ENCODE measurements around the gene ZNF48.

The ZNF48 gene

DNA sequence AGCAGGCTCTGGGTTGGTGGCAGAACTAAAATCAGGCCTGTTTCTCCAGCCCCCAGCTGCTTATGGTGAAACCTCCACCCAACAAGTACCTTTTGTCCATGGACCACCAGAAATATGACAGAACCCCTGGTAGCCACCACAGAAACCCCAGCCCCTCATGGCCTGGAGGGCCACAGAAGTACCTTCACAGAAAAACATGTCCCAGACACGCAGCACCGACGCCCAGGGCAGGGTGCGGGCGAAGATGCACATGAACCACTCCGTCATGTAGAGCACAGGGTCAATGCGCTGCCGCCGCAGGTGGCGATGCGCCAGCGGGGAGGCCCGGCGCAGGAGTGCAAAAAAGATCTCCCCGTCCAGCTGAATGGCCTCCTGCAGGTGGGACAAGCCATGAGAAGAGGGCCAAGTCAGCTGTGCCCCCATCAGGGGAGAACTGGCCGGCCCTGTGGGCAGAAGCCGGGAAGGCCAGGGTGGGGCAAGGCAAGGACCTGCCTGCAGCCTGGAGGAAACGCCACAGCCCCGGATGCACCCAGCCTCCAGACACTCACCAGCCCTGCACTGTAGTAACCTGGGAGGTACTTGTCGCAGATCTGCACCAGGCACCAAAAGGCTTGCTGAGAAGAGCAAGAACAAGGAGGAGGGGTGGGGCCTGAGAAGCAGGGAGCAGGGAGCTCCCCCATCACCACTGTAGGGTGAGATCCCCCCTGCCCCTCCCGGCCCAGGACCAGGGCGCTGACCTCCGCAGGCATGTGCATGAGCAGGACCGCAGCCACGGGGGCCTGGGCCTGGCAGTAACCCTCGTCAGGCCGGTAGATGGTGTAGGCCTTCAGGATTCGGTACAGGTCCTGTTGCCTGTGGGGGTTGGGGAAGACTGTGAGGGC, 36.0 kb upstream of the ZNF48 start:
- DNase-seq = no peak

DNA sequence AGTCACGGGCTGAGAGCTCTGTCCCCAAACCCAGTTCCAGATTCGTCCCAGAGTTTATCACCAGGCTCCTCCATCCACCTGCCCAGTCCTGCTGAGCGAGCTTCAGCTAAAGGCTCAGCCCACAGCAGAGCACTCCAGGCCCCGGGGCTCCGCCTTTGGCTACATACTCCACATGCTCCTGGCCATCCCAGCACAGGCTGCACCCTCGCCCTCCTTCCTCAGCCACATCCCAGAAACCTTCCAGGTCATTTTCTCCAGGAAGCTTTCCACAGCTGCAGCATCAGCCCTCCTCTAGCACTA, 35.4 kb upstream of the ZNF48 start:
- DNase-seq = no peak

DNA sequence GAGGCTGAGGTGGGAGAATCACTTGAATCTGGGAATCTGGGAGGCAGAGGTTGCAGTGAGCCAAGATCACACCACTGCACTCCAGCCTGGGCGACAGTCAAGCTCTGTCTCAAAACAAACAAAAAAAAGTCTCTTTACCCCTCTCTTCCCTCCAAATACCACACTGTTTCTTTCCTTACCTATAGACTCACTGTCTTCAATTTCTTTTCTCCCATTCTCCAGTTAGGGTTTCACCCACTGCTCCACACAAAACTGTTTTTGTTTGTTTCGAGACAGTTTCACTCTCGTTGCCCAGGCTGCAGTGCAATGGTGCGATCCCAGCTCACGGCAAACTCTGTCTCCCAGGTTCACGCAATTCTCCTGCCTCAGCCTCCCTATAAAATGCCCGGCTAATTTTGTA, 34.0 kb upstream of the ZNF48 start:
- DNase-seq = no peak

DNA sequence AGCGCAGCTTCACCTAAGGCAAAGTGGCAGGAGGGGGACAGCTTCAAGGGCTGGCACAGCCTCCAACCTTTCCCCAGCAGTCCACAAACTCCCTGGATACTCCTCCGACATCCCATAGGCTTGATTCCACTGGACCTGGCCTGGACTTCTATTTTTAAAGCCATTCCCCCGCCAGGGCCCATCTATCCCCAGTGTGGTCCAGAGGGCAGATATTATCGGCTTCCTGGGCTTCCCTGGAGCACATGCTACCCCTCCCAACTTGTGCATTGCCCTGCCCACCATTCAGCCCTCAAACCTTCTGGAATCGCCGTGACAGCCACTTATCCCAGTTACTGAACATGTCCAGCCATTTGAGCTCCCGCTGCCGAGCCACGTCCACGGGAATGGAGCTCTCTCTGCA, 30.0 kb upstream of the ZNF48 start:
- no peak for DNase-seq

DNA sequence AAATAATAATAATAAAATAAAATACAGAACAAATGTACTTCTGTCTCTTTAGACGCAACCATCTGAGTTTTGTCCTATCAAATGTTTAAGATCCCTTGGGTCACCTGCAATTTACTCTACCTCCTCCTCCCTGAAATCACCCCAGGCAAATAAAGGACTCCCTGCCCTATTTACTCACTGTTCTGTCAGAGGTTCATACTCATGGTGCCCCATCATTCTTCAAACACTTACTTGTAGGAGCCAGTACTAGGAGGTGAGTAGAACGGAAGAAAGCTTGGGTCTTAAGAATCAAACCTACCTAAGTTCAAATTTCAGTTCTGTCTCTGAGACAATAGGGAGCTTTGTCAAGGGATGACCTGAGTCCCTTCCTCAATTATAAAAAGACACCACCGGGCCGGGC, 28.7 kb upstream of the ZNF48 start:
- no peak for DNase-seq

DNA sequence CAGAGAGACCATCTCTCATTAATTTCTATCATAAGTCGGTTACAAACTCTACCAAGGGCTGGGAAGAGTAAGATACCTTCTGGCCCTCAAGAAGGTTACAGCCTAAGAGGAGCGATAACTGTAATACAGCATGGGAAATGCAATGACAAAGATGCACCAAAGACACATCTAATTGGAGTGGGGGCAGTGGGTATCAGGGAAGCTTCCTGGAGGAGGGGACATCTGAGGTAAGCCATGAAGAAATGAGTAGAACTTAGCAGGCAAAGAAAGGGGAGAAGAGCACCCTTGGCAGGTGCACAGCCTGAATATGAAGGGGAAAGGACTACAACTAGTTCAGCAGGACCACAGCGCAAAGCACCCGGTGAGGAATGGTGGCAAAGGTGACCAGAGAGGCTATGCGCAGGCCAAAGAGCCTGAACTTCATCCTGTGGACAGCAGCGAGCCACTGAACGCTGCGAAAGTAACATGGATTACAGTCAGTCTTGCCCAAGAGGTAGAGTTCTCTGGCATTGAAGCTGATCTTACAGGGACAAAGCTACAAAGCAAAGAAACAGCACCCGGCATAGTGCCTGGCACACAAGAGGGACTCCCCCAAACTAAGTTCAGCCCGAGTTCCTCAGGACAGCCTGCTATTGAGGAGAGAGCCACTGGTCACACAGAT, 27.7 kb upstream of the ZNF48 start:
- no peak for DNase-seq

DNA sequence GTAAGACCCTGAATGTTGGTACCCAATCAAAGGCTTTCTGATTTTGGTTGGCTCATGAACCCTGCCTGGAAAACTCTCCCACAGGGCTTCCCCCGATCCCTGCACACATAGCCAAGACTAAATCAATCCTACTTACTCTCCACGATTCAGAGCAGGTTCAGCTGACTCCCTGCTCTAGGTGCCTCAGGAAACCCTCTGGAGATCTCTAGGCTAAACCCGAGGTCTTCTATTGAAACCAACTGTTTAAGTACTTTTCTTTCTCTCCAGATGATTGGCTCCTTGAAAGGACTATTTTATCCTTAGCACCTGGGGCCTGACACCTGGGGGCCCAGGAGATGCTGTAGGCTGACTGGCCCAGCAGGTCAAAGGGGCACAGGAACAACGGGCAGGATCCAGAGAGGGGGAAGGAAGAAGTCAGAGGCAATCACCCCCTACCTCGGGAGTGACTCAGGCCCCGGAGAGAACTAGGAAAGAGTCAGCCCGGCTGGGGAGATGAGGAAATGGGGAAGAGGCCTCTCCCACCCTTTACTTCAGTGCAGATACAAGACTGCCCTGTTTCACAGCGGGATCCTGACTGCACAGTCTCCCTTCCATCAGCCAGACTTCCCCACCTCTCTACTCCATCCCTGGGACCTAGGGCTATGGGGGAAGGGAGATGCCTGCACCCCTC, 27.0 kb upstream of the ZNF48 start:
- no peak for DNase-seq

DNA sequence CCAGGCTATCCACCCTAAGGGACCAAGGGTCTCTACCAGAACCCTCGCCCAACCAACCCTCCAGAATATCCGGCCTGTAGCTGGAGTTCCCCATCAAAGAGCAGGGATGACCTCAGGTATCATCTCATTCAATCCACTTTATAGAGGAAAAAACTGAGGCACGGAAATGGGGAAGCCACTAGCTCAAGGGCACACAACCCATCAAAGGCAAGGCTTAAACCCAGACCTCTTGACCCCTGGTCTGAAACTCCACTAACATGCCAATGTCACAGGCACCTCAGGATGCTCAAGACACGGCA, 26.5 kb upstream of the ZNF48 start:
- DNase-seq = no peak

DNA sequence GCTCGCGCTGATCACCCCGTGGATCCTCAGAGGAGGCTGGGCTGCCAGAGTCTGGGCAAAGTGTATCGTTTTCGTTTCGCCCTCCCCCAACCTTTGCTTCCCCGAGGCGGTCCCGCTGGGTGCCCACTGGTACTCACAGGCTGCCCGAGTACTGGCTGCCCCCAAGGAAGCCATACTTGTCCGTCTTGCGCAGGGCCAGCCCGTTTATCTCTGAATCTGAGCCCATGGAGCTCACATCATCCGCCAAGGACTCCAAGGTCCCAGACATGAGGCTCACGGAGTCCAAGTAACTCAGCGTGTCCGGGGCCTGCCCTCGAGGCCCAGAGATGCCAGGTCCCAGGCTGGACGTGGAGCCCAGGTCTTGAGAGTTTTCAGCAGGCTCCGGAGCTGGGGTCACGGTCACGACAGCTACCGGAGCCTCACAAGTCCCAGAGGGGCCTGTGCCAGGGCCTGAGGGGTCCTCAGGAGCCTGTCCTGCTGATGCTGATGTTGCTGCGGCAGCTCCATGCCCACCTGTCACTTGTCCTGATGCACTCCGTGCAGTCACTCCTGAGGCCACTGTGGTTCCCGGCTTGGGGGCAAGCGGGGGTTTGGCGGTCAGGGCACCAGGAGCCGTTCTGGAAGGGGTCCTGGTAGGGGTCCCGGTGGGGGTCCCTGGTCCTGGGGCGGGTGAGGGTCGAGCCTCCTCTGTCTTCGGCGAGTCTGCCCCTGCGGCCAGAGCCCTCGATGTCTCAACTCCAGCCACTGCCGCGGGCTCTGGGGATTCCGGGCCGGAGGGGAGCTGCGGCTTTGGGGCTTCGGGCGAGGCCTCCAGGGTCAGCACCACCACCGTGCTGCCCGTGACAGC, 25.9 kb upstream of the ZNF48 start:
- DNase-seq = no peak

DNA sequence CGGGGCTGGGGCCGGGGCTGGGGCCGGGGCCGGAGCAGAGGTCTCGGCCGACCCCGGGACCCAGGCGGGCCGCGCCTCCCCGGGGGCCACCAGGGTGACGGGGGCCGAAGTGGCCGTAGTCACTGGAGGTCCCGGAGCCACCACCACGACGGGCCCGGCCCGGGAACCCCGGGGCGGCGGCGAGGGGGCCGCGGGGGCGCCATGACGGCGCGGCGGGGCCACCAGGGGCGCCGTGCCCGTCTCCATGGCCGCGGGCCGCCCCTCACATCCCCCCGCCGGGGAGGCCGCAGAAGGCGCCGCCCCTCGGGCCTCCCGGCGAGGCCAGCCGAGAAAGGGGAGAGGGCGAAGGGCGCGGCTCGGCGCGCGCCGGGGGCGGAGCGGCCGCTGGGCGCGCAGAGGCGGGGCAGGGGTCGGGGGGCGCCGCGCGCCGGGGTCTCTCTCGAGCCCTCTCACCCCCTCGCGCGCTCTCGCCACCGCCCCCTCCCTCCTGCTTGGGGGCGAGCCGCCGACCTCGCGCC, 25.2 kb upstream of the ZNF48 start:
- no peak for DNase-seq

DNA sequence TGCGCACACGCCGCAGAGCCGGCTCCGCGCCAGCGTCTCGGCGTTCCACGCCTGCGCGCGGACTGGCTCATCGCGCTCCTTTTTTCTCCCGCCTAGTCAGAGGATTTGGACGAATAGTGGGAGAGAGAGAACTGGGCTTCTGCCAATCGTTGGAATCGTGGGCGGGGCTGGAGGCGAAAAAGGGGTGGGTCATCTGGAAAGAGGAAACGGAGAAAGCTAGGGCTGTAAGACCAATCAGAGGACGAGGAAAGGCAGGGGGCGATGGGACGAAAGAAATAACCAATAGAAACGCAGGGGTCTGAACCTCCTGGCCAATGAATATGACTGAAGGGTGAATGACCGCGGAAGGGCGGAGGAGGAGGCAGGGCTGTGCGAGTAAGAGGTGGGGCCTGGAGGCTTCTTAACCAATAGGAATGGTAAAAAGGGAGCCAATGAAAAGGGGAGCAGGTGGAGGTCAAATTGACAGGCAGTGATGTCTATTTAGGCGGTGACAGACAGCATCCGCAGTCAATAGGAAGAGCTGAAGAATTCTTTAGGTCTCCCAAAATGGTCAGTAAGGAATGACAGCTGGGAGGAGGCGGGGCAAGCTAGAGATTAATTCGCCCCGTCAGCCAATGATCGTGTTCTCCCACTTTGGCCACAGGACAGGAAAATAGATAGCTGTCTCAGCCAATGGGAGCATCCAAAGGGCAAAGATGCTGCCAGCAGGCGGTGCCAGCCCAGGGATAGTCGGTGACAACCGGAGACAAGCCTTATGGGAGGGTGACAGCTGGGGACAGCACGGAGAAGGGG, 24.6 kb upstream of the ZNF48 start, which contains the start of gene TBC1D10B:
TBC1D10B (minus strand) TSS at position 39 of the 792 bp plus-strand sequence. CDS start 311 bp downstream, outside the sequence.
- DNase-seq = peak; percentile 100

DNA sequence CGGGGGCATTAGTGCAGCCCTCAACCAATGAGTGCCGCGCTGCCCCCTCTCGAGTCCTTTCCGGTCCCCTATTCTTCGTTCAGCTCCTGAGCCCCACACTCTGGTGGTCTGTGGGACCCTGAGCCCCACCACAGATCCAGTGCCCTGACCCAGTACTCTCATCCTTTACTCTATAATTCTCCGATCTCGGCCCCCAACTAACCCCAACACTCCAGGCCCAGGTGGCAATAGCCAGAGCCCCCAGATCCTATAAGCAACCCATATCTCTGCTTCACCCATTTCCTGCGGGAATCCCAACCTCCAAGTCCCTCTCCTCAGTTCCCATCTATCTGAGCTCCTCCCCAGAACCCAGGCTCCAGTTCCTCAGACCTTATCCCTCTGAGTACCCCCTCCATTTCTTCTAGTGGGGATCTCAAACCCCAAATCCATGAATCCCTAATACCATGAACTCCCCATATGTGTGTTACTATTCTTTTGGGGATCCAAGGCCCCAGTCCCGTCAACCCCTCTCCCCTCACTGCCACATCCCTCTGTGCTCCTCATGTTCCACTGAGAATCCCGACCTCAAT, 23.9 kb upstream of the ZNF48 start:
- no peak for DNase-seq

DNA sequence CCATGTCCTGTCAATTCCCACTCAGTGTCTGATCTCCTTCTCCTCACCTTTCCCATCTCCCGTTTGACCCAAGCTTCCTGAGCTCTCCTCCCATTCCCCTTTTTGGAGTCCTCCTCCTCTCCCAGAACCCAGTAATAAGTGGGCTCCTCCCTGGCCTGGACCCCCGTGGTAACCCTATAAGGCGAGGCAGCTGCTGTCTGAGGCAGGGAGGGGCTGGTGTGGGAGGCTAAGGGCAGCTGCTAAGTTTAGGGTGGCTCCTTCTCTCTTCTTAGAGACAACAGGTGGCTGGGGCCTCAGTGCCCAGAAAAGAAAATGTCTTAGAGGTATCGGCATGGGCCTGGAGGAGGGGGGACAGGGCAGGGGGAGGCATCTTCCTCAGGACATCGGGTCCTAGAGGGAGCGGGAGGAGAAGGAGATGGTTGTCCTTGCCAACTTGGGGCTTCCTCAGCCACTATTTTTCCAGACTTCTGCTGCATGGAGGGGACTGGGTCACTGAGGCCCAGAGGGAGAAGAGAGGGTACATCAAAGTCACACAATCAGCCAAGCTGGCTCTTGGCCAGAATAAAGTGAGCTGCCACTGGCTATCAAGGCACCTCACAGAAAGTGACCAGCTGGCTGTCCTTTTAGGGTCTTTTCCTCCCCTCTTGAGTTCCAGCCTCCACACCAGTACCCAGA, 23.0 kb upstream of the ZNF48 start:
- DNase-seq = no peak

DNA sequence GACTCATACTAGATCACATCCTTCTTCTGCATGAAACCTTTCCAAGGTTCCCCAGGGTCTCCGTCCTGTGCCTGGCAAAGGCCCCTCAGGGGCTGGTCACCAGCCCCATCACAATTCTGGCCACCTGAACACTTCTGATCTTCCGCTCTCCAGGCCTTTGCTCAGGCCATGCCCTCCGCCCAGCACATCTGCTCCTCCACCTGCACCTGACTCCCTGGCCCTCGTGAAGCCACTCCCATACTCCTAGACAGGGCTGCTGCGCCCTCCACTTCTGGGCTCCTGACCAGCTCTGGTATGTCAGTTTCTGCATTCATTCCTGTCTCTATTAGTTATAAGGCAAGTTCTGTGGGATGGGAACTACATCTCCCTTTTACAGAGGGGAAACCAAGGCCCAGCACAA, 22.5 kb upstream of the ZNF48 start:
- DNase-seq = no peak

DNA sequence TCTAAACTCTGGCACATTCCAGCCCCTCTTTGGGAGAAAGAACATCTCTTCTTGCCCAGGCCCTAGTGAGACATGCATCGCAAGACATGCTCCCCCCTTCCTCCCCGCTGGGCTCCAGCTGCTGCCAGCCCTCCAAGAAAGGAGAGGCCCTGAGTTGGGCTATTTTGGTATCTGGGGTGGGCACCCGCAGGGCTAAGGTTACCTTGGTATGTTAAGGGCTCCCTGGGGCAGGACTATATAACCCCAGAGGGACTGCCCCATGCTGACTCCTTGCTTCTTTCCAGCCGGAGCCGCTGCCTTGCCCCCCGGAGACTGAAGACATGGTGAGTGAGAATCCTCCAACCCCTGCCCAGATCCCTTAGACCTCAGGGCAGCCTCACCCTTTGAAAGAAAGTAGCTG, 20.7 kb upstream of the ZNF48 start, which contains the start of gene MYL11:
MYL11 (plus strand) TSS at position 265 of the 400 bp plus-strand sequence; CDS start at position 321, 56 bp downstream.
- DNase-seq = no peak

DNA sequence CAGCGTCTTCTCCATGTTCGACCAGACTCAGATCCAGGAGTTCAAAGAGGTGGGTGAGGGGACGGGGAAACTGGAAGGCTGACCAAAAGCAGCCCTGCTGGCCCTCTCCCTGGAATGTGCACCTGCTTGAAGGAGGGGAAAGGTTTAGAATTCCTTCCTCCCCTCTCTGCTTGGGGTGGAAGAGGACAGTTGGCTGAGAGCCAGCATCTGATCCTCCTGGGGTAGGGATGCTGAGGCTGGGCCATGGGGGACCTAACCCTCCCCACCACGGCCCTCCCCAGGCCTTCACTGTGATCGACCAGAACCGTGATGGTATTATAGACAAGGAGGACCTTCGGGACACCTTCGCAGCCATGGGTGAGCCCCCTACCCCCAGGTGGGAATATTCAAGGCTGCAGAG, 19.4 kb upstream of the ZNF48 start:
- DNase-seq = no peak

DNA sequence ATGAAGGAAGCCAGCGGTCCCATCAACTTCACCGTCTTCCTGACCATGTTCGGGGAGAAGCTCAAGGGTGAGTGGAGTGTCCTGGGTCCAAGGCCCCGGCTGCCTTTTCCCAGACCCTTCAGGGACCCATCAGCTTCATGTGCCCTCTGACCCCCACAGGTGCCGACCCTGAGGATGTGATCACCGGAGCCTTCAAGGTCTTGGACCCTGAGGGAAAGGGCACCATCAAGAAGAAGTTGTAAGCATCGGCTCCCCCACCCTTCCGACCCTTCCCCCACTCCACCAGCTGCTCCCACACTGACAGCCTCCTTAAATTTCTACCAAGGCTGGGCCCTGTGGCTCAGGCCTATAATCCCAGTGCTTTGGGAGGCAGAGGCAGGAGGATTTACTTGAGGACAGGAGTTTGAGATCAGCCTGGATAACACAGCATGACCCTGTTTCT, 18.7 kb upstream of the ZNF48 start:
- no peak for DNase-seq

DNA sequence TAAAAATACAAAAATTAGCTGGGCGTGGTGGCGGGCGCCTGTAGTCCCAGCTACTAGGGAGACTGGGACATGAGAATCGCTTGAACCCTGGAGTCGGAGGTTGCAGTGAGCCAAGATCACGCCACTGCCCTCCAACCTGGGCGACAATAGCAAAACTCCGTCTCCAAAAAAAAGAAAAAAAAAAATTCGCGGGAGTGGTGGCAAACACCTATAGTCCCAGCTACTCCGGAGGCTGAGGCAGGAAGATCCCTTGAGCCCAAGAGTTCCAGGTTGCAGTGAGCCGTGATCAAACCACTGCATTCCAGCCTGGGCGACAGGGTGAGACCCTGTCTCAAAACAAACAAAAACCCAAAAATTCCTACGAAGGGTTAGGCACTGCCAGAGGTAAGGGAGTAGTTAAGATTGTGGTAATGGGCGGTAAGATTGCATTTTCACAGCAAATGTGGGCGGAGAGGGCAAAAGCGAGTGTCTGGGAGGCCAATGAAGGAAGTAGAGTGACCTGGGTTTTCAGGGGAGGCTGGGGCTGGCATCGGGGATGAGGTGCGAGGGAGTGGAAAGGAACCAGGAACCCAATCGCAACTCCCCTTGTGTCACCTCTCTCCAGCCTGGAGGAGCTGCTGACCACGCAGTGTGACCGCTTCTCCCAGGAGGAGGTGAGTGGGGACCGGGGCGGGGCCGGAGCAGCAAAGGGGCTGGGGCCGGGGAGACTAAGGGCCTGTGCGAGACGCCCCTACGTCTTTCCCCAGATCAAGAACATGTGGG, 18.0 kb upstream of the ZNF48 start:
- no peak for DNase-seq

DNA sequence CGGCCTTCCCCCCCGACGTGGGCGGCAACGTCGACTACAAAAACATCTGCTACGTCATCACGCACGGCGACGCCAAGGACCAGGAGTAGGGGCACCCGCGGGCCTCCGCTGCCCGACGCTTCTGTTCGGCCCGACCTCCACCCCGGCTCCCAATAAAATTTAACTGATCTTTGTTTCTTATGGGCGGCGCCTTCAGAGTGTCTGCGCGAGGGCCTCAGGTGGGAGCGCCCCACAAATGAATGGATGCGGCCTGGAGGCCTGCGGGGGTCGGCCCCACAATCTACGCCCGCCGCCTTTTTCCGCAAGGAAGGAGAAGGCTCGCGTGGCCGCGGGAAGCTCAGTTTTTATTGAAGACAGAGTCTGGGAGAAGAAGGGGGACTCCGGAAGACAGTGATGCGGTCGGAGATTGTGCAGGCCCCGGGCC, 17.4 kb upstream of the ZNF48 start:
- peak; percentile 93 for DNase-seq
